GM21447 (cell line): Measurements from ENCODE around the gene TK2.
"Not testable (repeated sequence)": the region's sequence is repeated elsewhere in the genome, so short reads cannot be mapped to it uniquely, and the experiment has no call there.

Experiments used
- ATAC-seq: cut with Tn5 transposase; IDR thresholded peaks from one replicate; pipeline ENCODE4 v1.9.1; 2021; ENCODE audit not compliant: unreplicated experiment

TK2 gene

DNA sequence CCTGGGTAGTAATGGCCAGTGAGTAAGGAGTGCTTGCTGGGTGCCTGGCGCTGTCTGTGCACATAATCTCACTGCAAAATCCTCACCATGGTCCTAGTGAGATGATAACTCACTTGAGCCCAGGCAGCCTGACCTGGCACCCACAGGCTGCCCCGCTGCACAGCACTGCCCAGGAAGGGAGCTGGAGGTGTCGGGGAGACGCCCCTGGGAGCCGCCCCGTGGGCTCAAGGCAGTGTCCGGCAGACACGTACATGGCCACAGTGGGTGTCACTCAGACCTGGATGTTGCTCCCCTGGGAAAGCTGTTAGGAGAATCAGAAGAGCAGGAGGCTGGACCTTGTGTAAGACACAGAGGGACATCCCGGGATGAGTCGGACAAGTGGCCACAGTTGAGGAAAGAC lies 78.7 kb downstream of the TK2 start:
- no peak for ATAC-seq

DNA sequence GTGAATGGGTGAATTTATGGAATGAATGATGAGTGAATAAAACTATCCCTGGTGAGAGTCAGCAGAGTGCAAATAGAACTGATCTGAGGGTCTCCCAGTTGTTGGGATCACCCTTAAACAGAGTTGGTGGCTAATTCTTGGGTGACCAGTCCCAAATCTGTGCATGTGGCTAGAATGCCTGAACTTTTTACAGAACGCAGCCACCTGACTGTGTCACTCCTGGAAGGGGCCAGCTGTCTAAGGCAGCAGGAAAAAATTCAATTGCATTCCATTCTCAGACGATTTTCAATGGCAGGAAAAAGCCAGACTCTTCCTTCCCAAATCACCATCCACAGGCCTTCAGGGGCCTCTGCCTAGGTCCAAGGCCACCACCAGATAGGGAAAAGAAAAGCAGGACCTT lies 79.4 kb downstream of the TK2 start:
- ATAC-seq, result no peak

DNA sequence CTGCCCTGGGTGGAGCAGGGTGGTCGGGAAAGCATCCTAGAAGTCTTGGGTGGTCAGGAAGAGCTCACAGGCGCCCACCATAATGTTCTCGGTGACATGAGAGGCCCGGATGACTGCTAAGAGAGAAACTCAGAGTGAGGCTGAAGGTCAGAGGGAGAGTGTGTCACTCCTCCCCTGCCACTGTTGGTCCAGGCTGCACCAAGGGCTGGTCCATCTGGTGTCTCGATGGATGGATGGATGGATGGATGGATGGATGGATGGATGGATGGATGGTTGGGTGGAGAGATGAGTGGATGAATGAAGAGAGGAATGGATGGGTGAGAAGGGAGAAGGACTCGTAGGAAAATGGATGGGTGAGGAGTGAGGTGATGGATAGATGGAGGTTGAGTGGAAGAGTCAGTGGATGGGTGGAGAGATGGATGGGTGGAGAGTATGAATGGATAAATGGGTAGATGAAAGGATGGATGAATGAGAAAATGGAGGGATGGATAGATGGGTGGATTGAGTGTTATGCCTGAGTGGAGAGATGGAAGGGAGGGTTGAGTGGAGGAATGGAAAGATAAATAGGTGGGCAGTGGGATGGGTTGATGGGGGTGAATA lies 79.9 kb downstream of the TK2 start:
- ATAC-seq, result no peak

DNA sequence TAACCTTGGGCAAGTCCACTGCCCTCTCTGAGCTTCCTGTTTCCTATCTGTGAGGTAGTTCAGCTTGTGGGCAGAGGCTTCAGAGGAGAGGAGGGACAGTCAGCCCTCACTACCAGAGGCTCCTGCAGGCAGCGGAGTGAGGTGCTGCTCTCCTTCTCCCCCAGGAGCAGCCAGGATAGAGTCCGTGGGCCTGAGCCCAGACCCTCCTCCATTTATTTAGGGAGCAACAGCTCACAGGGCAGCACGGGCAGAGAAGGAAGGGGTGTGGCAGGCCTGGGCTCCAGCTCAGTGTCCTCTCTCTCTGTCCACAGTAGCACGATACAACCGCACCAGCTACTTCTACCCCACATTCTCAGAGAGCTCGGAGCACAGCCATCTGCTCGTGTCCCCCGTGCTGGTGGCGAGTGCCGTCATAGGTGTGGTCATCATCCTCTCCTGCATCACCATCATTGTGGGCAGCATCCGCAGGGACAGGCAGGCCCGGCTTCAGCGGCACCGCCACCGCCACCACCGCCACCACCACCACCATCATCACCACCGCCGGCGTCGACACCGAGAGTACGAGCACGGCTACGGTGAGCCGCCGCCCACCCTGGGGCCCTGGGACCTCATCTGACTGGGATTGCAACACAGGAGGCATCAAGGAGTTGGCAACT lies 80.5 kb downstream of the TK2 start:
- no peak for ATAC-seq

DNA sequence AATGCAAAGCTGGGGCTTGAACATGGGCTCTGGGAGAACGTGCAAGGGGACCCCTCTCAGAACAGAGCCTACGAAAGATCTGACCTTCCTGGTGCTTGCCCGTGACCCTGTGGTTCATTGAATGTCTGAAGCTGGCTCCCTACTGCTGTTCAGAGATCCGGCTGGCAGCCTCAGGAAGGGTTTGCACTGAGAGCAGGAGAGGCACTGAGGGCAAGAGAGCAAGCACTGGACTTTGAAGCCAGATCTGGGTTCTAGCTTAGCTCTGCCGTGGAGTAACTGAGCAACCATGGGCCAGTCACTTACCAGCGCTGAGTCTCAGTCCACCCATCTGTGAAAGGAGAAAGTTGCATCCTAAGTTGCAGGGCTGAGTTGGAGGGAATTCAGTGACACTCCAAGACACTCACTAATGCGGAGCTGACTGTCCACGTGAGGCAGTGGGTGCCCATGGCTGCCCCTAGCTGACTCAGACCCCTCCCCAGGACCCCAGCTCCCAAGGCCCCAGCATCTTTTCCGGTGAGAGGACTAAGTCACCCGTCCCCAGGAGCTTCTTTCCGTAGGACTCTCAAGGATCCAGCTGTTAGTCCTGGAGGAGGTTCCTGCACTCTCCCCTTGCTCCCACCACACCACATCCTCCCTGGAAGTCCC lies 81.5 kb downstream of the TK2 start:
- ATAC-seq, result no peak

DNA sequence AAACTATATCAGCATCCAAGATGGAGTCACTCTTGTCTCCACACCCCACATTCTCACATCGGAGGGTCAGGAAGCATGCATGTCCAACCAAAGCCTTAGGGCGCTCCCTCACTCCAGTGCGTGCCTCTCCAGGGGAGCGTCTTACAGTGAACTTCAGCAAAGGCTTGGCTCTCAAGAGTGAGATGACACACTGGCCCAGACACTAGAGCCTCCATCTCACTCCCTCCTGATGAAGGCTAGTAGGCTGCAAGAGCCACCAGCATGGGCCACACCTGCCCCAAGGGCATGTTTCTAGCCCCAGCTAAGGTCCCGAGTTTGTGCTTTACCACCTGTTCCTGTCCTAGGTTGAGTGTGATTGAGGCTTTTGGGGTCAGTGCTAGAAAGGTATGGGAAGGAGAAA lies 82.3 kb downstream of the TK2 start:
- no peak for ATAC-seq

DNA sequence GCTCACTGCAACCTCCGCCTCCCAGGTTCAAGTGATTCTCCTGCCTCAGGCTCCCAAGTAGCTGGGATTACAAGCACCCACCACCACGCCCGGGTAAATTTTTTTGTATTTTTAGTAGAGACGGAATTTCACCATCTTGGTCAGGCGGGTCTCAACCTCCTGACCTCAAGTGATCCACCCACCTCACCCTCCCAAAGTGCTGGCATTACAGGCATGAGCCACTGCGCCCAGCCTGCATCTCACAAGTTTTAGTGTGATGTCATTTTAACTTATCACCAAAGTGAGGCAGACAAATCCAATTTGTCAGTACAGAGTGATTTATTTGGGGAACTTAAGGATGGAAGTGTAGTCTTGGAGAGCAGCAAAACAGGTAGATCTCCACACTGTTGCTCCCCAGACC lies 83.3 kb downstream of the TK2 start:
- ATAC-seq, result not testable (repeated sequence)

DNA sequence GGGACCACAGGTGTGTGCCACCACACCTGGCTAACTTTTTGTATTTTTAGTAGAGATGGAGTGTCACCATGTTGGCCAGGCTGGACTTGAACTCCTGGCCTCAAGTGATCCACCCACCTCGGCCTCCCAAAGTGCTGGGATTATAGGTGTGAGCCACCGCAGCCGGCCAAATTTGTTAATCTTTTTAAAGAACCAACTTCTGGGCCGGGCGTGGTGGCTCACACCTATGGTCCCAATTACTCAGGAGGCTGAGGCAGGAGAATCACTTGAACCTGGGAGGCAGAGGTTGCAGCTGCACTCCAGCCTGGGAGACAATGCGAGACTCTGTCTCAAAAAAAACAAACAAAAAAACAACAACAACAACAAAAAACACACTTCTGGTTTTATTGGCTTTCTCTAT lies 84.0 kb downstream of the TK2 start:
- not testable (repeated sequence) for ATAC-seq

DNA sequence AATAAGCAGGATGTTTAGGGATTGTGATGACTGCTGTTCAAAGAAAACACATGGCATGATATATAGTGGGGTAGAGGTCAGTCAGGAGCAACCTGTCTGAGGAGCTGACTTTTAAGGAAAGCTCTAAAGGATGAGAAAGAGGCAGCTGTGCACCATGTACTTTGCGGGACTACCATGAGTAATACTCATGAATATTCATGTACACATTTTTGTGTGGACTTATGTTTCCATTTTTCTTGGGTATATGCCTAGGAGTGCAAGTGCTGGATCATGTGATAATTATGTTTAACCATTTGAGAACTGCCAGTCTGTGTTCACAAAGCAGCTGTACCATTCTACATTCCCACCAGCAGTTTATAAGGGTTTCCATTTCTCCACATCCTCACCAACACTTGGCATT lies 87.0 kb downstream of the TK2 start:
- no peak for ATAC-seq

DNA sequence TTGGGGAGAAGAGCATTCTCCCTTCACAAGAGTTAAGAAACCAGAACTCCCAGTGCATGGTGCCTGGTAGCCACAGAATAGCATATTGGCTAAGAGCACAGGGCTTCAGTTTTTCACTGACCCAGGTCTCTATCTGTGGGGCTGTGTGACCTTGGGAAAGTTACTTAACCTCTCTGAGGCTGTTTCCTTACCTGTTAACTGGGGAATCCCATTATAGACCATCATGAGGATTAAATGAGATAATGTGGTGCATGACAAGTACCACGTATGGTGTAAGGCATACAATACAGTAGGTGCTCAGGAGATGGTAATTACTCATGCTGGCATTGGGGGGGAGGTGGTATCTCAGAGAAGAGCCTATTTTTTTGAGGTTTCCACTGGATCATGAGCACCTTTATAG lies 89.2 kb downstream of the TK2 start:
- no peak for ATAC-seq

DNA sequence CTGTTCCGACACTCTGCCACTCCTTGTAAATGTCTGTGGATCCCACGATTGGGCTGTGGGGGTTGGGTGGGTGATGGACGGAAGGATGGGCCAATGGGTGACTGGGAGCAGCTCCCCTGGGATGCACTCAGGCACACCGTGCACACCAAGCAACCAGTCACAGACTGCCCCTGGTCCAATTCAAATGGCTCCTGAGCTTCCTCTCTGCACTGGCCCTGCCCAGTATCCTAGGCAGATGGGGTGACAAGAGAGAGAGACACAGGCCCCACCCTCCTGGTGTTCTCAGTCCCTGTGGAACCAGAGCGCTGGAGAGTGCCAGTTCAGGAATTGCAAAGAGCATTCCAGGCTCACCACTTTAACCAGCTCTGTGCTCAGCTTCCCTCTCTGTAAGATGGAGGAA lies 90.0 kb downstream of the TK2 start:
- no peak for ATAC-seq

DNA sequence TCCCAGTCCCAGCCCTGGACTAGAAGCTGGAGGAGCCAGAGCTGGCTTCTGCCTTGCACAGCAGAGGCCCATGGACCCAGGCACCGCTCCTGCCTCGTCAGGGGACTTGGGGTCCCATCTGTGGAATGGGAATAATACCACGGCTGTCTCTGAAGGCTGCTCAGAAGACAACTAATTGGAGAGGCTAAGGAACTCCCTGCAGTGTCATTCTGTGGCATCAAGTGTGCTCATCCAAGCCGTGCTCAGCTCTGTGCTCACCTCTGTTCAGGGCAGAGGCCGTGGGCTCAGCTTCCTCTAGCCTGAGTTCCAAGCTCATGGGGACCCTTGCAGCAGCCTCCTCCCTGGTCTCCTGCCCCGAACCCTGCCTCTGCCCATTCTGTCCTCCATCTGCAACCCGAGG lies 91.1 kb downstream of the TK2 start:
- no peak for ATAC-seq

DNA sequence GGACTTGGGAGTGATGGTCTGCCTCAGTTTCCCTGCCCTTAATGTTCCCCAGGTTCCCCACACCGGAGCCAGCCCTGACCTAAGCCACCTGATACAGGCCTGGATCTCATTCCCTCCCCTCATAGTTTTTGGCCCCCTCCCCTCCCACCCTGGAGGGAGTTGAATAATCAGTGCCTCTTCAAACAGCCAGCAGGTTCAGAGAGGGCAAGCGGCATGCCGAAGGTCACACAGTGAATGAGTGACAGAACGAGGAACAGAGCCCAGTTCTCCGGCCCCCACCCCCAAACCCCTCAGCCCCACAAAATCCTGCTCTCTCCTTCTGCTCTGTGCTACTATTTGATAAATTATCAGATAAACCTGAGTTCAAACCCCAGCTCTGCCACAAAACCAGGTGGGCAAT lies 91.6 kb downstream of the TK2 start:
- no peak for ATAC-seq
